WTC11 (cell line): ENCODE results near the gene CLPX. TPM values are rescaled to one million over a fixed set of nuclear protein-coding genes. Genes with fewer than 3 reads are reported as not detected.

Source experiments
- ATAC-seq: fragments of 200-7000 bp; cut with Tn5 transposase; 2 replicates; pipeline ENCODE4 v1.10.0; 2021; ENCODE audit warnings: mild to moderate bottlenecking, moderate library complexity
- CTCF ChIA-PET: fragments of 300-600 bp; sonication (Branson Sonifier 250); formaldehyde crosslinking; loops from one replicate; lab custom pipeline; 2021; ENCODE audit warnings: antibody characterized with exemption; lab: Charles Lee
- POLR2A ChIA-PET: fragments of 350-600 bp; sonication (Branson Sonifier 250); formaldehyde crosslinking; loops from one replicate; lab custom pipeline; 2021; ENCODE audit warnings: antibody characterized with exemption; lab: Charles Lee
- DNase-seq: peaks from one replicate; pipeline ENCODE4 v3.0.0; 2021; ENCODE audit warnings: low spot score
- H3K27ac Mint-ChIP-seq: 2 replicates; pipeline ENCODE4 v1.8.0; 2021; ENCODE audit warnings: mixed read lengths
- H3K27me3 Mint-ChIP-seq: 2 replicates; pipeline ENCODE4 v1.8.0; 2021; ENCODE audit warnings: low read depth, mild to moderate bottlenecking, moderate library complexity, mixed read lengths
- H3K36me3 Mint-ChIP-seq: 2 replicates; pipeline ENCODE4 v1.8.0; 2021; ENCODE audit warnings: mixed read lengths
- H3K4me1 Mint-ChIP-seq: 2 replicates; pipeline ENCODE4 v1.8.0; 2022; ENCODE audit warnings: mixed read lengths
- H3K4me3 Mint-ChIP-seq: 2 replicates; pipeline ENCODE4 v1.8.0; 2021; ENCODE audit warnings: mild to moderate bottlenecking, moderate library complexity, mixed read lengths
- H3K9me3 Mint-ChIP-seq: 2 replicates; pipeline ENCODE4 v1.8.0; 2021; ENCODE audit warnings: mixed read lengths
- ARID4B ChIP-seq: sonication (generic); formaldehyde crosslinking; IDR thresholded peaks from 2 replicates; pipeline ENCODE4 v1.8.0; 2023; ENCODE audit warnings: missing genetic modification reagents, mild to moderate bottlenecking, borderline replicate concordance
- CREM ChIP-seq: sonication (generic); formaldehyde crosslinking; IDR thresholded peaks from 2 replicates; pipeline ENCODE4 v1.8.1; 2022; ENCODE audit warnings: mild to moderate bottlenecking, missing genetic modification reagents, moderate library complexity
- E2F1 ChIP-seq: sonication (generic); formaldehyde crosslinking; IDR thresholded peaks from 2 replicates; pipeline ENCODE4 v1.8.0; 2022; ENCODE audit warnings: mild to moderate bottlenecking, missing genetic modification reagents
- E2F4 ChIP-seq: sonication (generic); formaldehyde crosslinking; IDR thresholded peaks from 2 replicates; pipeline ENCODE4 v1.8.1; 2022; ENCODE audit warnings: low read depth, mild to moderate bottlenecking, moderate library complexity, missing genetic modification reagents, borderline replicate concordance
- E2F5 ChIP-seq: sonication (generic); formaldehyde crosslinking; IDR thresholded peaks from 2 replicates; pipeline ENCODE4 v1.8.1; 2022; ENCODE audit warnings: mild to moderate bottlenecking, moderate library complexity, missing genetic modification reagents
- FOXJ3 ChIP-seq: sonication (generic); formaldehyde crosslinking; IDR thresholded peaks from 2 replicates; pipeline ENCODE4 v1.9.0; 2021; ENCODE audit warnings: missing genetic modification reagents, mild to moderate bottlenecking, borderline replicate concordance
- IRF1 ChIP-seq: sonication (generic); formaldehyde crosslinking; IDR thresholded peaks from 2 replicates; pipeline ENCODE4 v1.8.0; 2023; ENCODE audit warnings: missing genetic modification reagents
- JAZF1 ChIP-seq: fragments of 250-450 bp; sonication (Bioruptor Pico); IDR thresholded peaks from 2 replicates; pipeline ENCODE4 v1.9.0; 2021; ENCODE audit warnings: moderate library complexity, mild to moderate bottlenecking, inconsistent platforms
- KAT7 ChIP-seq: sonication (generic); formaldehyde crosslinking; IDR thresholded peaks from 2 replicates; pipeline ENCODE4 v1.8.1; 2023; ENCODE audit warnings: missing genetic modification reagents, mild to moderate bottlenecking, borderline replicate concordance
- MAX ChIP-seq: sonication (generic); formaldehyde crosslinking; IDR thresholded peaks from 2 replicates; pipeline ENCODE4 v1.8.0; 2022; ENCODE audit warnings: mild to moderate bottlenecking, missing genetic modification reagents
- NR2C2 ChIP-seq: sonication (generic); formaldehyde crosslinking; IDR thresholded peaks from 2 replicates; pipeline ENCODE4 v1.8.0; 2022; ENCODE audit warnings: mild to moderate bottlenecking, missing genetic modification reagents
- NR3C1 ChIP-seq: sonication (generic); formaldehyde crosslinking; conservative IDR thresholded peaks from 2 replicates; pipeline ENCODE4 v1.8.1; 2023; ENCODE audit warnings: low read depth, mild to moderate bottlenecking, missing genetic modification reagents
- TCF7 ChIP-seq: sonication (generic); formaldehyde crosslinking; IDR thresholded peaks from 2 replicates; pipeline ENCODE4 v1.8.0; 2022; ENCODE audit warnings: mild to moderate bottlenecking, low read depth, missing genetic modification reagents, moderate library complexity
- TEAD1 ChIP-seq: sonication (generic); formaldehyde crosslinking; IDR thresholded peaks from 2 replicates; pipeline ENCODE4 v1.8.0; 2022; ENCODE audit warnings: mild to moderate bottlenecking, missing genetic modification reagents
- ZBTB21 ChIP-seq: sonication (generic); formaldehyde crosslinking; IDR thresholded peaks from 2 replicates; pipeline ENCODE4 v1.8.1; 2023; ENCODE audit warnings: mild to moderate bottlenecking, missing genetic modification reagents, borderline replicate concordance
- ZBTB43 ChIP-seq: sonication (generic); formaldehyde crosslinking; IDR thresholded peaks from 2 replicates; pipeline ENCODE4 v1.8.1; 2023; ENCODE audit warnings: mild to moderate bottlenecking, missing genetic modification reagents
- ZNF121 ChIP-seq: sonication (generic); formaldehyde crosslinking; IDR thresholded peaks from 2 replicates; pipeline ENCODE4 v1.8.0; 2023; ENCODE audit warnings: missing genetic modification reagents
- ZNF423 ChIP-seq: fragments of 250-450 bp; sonication (Bioruptor Pico); IDR thresholded peaks from 2 replicates; pipeline ENCODE4 v2.1.2; 2022; ENCODE audit warnings: mild to moderate bottlenecking, moderate library complexity
- total RNA-seq: library from RNA; stranded (reverse); gene quantifications from 3 replicates; pipeline ENCODE4 v1.2.3, GENCODE V29; 2021

The CLPX gene
- total RNA-seq, 1 experiment from 2014 or later: 68.7 TPM

- TF ChIP-seq E2F4 (CRISPR knock-in tag): no peak
- no peak for TF ChIP-seq NR3C1 (CRISPR knock-in tag)
- TF ChIP-seq TEAD1 (CRISPR knock-in tag): no peak
- no peak for TF ChIP-seq JAZF1 (CRISPR knock-in tag)
- no peak for TF ChIP-seq ZBTB21 (CRISPR knock-in tag)
- TF ChIP-seq, all 79 proteins: peak for 0
- DNase-seq (no peak), ATAC-seq (no peak)
- no peaks in the 10 kb centered on the region for H3K4me1 Mint-ChIP-seq
- no peaks in the 10 kb centered on the region for H3K27me3 Mint-ChIP-seq
- no peaks in the 10 kb centered on the region; the same call in 1 of the 2 replicates for H3K36me3 Mint-ChIP-seq
- H3K9me3 Mint-ChIP-seq: no peaks in the 10 kb centered on the region
- ChIA-PET POLR2A (interaction anchor here (0.7 kb wide), 1 partner anchor 611 kb away, joined by 3 read pairs; no protein-coding TSS in a partner anchor), CTCF (interaction anchor here (0.8 to 2.4 kb wide), 4 partner anchors 9 to 383 kb away, joined by 3 to 33 read pairs (median 4); no protein-coding TSS in a partner anchor)
- peak overlapping the region; percentile 69; the same call in 1 of the 2 replicates for H3K27ac Mint-ChIP-seq
- H3K4me3 Mint-ChIP-seq: no peak overlapping the region
These were observed 74.4 kb downstream of the CLPX start for GRCh38 chr15:65110676-65111292.

GRCh38 chr15:65106011-65106590 lies 79.0 kb downstream of the CLPX start:
- ChIA-PET CTCF (interaction anchor here (0.6 to 1.5 kb wide), 3 partner anchors 23 to 51 kb away, joined by 3 to 6 read pairs (median 3); no protein-coding TSS in a partner anchor), POLR2A (interaction anchor here (0.7 kb wide), 1 partner anchor 23 kb away, joined by 5 read pairs; no protein-coding TSS in a partner anchor)
- ATAC-seq: no peak
- Mint-ChIP-seq H3K27ac (no peak overlapping the region), H3K4me3 (no peak overlapping the region), H3K9me3 (no peaks in the 10 kb centered on the region), H3K4me1 (peaks cover 2% of the 10 kb centered on the region), H3K36me3 (no peaks in the 10 kb centered on the region)
- TF ChIP-seq IRF1 (CRISPR knock-in tag): no peak
- TF ChIP-seq CREM (CRISPR knock-in tag): no peak
- TF ChIP-seq ZBTB43: no peak
- TF ChIP-seq E2F5 (CRISPR knock-in tag): no peak
- TF ChIP-seq NR2C2 (CRISPR knock-in tag): no peak
- TF ChIP-seq FOXJ3: no peak
- TF ChIP-seq E2F1 (CRISPR knock-in tag): no peak
- TF ChIP-seq, all 79 proteins: peak for 0
- H3K27me3 Mint-ChIP-seq: peaks cover 10% of the 10 kb centered on the region
- DNase-seq: no peak

GRCh38 chr15:65105038-65105437 lies 80.1 kb downstream of the CLPX start:
- ChIA-PET POLR2A (no interaction called here), CTCF (interaction anchor here (0.6 to 1.5 kb wide), 3 partner anchors 13 to 50 kb away, joined by 3 to 4 read pairs (median 3); no protein-coding TSS in a partner anchor)
- Mint-ChIP-seq H3K36me3 (no peaks in the 10 kb centered on the region), H3K27me3 (peaks cover 10% of the 10 kb centered on the region), H3K9me3 (no peaks in the 10 kb centered on the region), H3K4me1 (peaks cover 2% of the 10 kb centered on the region), H3K27ac (no peak overlapping the region), H3K4me3 (no peak overlapping the region)
- ATAC-seq (no peak), DNase-seq (no peak)
- TF ChIP-seq ZNF121 (0 out of 2 replicates have a peak, but pooled peaks have one; percentile 24), TCF7 (CRISPR knock-in tag) (no peak), E2F1 (CRISPR knock-in tag) (no peak), NR3C1 (CRISPR knock-in tag) (no peak), ARID4B (no peak), MAX (CRISPR knock-in tag) (no peak), ZNF423 (no peak), KAT7 (no peak)
